ENCODE results near the gene NR2C1.

DNA sequence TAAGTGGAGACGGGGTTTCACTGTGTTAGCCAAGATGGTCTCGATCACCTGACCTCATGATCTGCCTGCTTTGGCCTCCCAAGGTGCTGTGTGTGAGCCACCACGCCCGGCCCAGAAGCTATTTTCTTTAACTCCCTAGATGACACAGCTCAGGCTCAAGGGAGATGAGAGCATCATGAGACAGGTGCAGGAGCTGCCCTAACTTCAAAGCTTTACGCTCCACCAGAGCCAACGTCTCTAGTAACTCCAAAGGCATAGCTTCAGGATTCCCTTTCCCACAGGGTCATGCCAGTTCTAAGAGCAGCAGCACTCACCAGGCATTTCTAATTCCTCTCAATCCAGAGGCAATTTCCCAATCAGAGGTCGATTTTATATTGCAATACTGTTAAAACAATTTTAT lies 91.0 kb downstream of the NR2C1 start:
- TF ChIP-seq EP300 (IDR thresholded peaks at IDR 0.05) = no peak
- TF ChIP-seq POLR2A (IDR thresholded peaks at IDR 0.05) = no peak
